Testis (tissue), 3 donors: ENCODE results near the gene APOL5. TPM values are rescaled to one million over a fixed set of nuclear protein-coding genes. Genes with fewer than 3 reads are reported as not detected.
"Not testable (repeated sequence)": the region's sequence is repeated elsewhere in the genome, so short reads cannot be mapped to it uniquely, and the experiment has no call there.

Experiments
- DNase-seq: peaks from one replicate; pipeline ENCODE4 v3.0.0-alpha.2; 2019
- H3K27ac ChIP-seq, 2 donors: fragments of 200-600 bp; sonication (generic); one replicate each; pipeline ENCODE4 v1.5.1; 2019
- H3K27me3 ChIP-seq: fragments of 200-600 bp; sonication (generic); one replicate; pipeline ENCODE4 v1.5.1; 2019
- H3K36me3 ChIP-seq: fragments of 200-600 bp; sonication (generic); one replicate; pipeline ENCODE4 v1.5.1; 2017; ENCODE audit warnings: low read depth; ENCODE audit errors: missing control alignments
- H3K4me1 ChIP-seq: fragments of 200-600 bp; sonication (generic); one replicate; pipeline ENCODE4 v1.5.1; 2019
- H3K4me3 ChIP-seq, 2 donors: fragments of 200-600 bp; sonication (generic); one replicate each; pipeline ENCODE4 v1.5.1; 2017 to 2019
- H3K9me3 ChIP-seq: fragments of 200-600 bp; sonication (generic); one replicate; pipeline ENCODE4 v1.5.1; 2017
- CTCF ChIP-seq, 3 experiments: fragments of 450-650 bp in 2 of 3; fragments of 200-600 bp in 1 of 3; sonication (generic) in 1 of 3; IDR thresholded peaks; one replicate each; pipeline ENCODE4 v1.5.1; 2016 to 2019; ENCODE audit warnings: antibody characterized with exemption in 3 of 3, mild to moderate bottlenecking in 2 of 3, moderate library complexity in 1 of 3
- POLR2A ChIP-seq: fragments of 450-650 bp; IDR thresholded peaks from one replicate; pipeline ENCODE4 v1.6.1; 2017; ENCODE audit warnings: antibody characterized with exemption, mild to moderate bottlenecking, moderate library complexity
- WGBS, 2 donors: methylation state at CpG; one replicate each; pipeline ENCODE4 v1.1.5; 2018; 5-methylcytosine and 5-hydroxymethylcytosine counted together
- intact Hi-C: fragments of 100-400 bp; cut with DNase I; formaldehyde crosslinking; loops from one replicate; pipeline ENCODE4 v1.15.1; 2023; ENCODE audit warnings: low total_unique reads
- polyA plus RNA-seq: library from polyadenylated mRNA; stranded (reverse); fragments of 350-450 nt; fragmentation: Illumina TruSeq; extraction: RNeasy Lipid Tissue Mini Kit (QIAGEN cat#74804); gene quantifications from one replicate; pipeline ENCODE4 v1.2.3, GENCODE V29; 2014; ENCODE audit warnings: low read depth, low replicate concordance; ENCODE audit not compliant: insufficient read depth
- total RNA-seq, 2 donors: library from RNA; depleted of rRNA; stranded (reverse); fragments of >200 nt; gene quantifications; one replicate each; pipeline ENCODE4 v1.2.3, GENCODE V29; 2016

Gene APOL5
- total and polyA plus RNA-seq, 3 donors from 2014 or later = 0.31 to 0.74 TPM; not detected in 1

GRCh38 chr22:35734517-35734827 is 16.8 kb downstream of the APOL5 start:
- Histone ChIP-seq H3K4me1 (peaks cover 9% of the 10 kb centered on the region), H3K4me3 (no peak overlapping the region), H3K36me3 (no peaks in the 10 kb centered on the region), H3K9me3 (no peaks in the 10 kb centered on the region), H3K27me3 (no peaks in the 10 kb centered on the region), H3K27ac (no peak overlapping the region)
- intact Hi-C loops = no loop called here
- no peak for DNase-seq
- WGBS, 2 donors = 87 to 92% methylated on average over 6 to 7 of the region's 7 CpGs
- TF ChIP-seq POLR2A = no peak
- TF ChIP-seq CTCF (IDR thresholded peaks at IDR 0.05) = no peak

GRCh38 chr22:35735542-35735941 is 17.9 kb downstream of the APOL5 start:
- H3K27me3 ChIP-seq = no peaks in the 10 kb centered on the region
- 63 to 83% methylated on average over 1 of the region's 1 CpG for WGBS, 2 donors
- no peak for DNase-seq
- H3K4me3 ChIP-seq = no peak overlapping the region
- no peaks in the 10 kb centered on the region for H3K36me3 ChIP-seq
- TF ChIP-seq POLR2A = no peak
- TF ChIP-seq CTCF (IDR thresholded peaks at IDR 0.05) = no peak
- no peaks in the 10 kb centered on the region for H3K9me3 ChIP-seq
- H3K27ac ChIP-seq = no peak overlapping the region
- peaks cover 9% of the 10 kb centered on the region for H3K4me1 ChIP-seq
- intact Hi-C loops = no loop called here

GRCh38 chr22:35736166-35736565 is 18.5 kb downstream of the APOL5 start:
- intact Hi-C loops = no loop called here

GRCh38 chr22:35736701-35737100 is 19.0 kb downstream of the APOL5 start:
- H3K9me3 ChIP-seq = no peaks in the 10 kb centered on the region
- H3K36me3 ChIP-seq = no peaks in the 10 kb centered on the region
- H3K4me1 ChIP-seq = peaks cover 9% of the 10 kb centered on the region
- H3K4me3 ChIP-seq = no peak overlapping the region
- no peaks in the 10 kb centered on the region for H3K27me3 ChIP-seq
- intact Hi-C loops = no loop called here
- TF ChIP-seq POLR2A (no peak), CTCF (IDR thresholded peaks at IDR 0.05) (no peak)
- no peak overlapping the region for H3K27ac ChIP-seq
- no peak for DNase-seq
- WGBS, 2 donors = 62 to 65% methylated on average over 12 of the region's 12 CpGs

More at GRCh38 chr22:35736166-35736565, 18.5 kb downstream of the APOL5 start:
- Histone ChIP-seq H3K27ac (no peak overlapping the region), H3K9me3 (no peaks in the 10 kb centered on the region), H3K36me3 (no peaks in the 10 kb centered on the region), H3K4me1 (peaks cover 9% of the 10 kb centered on the region), H3K27me3 (no peaks in the 10 kb centered on the region), H3K4me3 (no peak overlapping the region)
- WGBS, 2 donors = 88 to 96% methylated on average over 5 of the region's 5 CpGs
- DNase-seq = no peak
- TF ChIP-seq POLR2A (no peak), CTCF (IDR thresholded peaks at IDR 0.05) (no peak)

- H3K36me3 ChIP-seq, H3K27ac ChIP-seq, intact Hi-C loops, DNase-seq, H3K4me3 ChIP-seq, H3K4me1 ChIP-seq, H3K9me3 ChIP-seq, H3K27me3 ChIP-seq: not testable (repeated sequence)
- 88 to 96% methylated on average over 5 to 6 of the region's 6 CpGs for WGBS, 2 donors
Measured at GRCh38 chr22:35737886-35738285, 20.2 kb downstream of the APOL5 start.
